Measurements from ENCODE around the gene GCC2. TPM values are rescaled to one million over a fixed set of nuclear protein-coding genes. Genes with fewer than 3 reads are reported as not detected.
"Not testable (repeated sequence)": the region's sequence is repeated elsewhere in the genome, so short reads cannot be mapped to it uniquely, and the experiment has no call there.

Gene GCC2
- total RNA-seq, 6 experiments from 2014 or later = 31.5 to 39.5 (median 32.8) TPM

GRCh38 chr2:108428286-108429009 is 20.6 kb upstream of the GCC2 start:
- TF ChIP-seq, protein P1, sequence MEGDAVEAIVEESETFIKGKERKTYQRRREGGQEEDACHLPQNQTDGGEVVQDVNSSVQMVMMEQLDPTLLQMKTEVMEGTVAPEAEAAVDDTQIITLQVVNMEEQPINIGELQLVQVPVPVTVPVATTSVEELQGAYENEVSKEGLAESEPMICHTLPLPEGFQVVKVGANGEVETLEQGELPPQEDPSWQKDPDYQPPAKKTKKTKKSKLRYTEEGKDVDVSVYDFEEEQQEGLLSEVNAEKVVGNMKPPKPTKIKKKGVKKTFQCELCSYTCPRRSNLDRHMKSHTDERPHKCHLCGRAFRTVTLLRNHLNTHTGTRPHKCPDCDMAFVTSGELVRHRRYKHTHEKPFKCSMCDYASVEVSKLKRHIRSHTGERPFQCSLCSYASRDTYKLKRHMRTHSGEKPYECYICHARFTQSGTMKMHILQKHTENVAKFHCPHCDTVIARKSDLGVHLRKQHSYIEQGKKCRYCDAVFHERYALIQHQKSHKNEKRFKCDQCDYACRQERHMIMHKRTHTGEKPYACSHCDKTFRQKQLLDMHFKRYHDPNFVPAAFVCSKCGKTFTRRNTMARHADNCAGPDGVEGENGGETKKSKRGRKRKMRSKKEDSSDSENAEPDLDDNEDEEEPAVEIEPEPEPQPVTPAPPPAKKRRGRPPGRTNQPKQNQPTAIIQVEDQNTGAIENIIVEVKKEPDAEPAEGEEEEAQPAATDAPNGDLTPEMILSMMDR (IDR thresholded peaks at IDR 0.05) = no peak
- DNase-seq = no peak
- peaks cover 9% of the 10 kb centered on the region for H3K27me3 Mint-ChIP-seq (ENCODE audit: insufficient read depth)

GRCh38 chr2:108435578-108435977 is 13.4 kb upstream of the GCC2 start:
- not testable (repeated sequence) for H3K4me1 Mint-ChIP-seq (ENCODE audit: low read depth); H3K4me3 Mint-ChIP-seq; DNase-seq; H3K36me3 Mint-ChIP-seq (ENCODE audit: low read depth); H3K27me3 Mint-ChIP-seq (ENCODE audit: insufficient read depth); H3K27ac Mint-ChIP-seq
- H3K9me3 Mint-ChIP-seq = peaks cover 11% of the 10 kb centered on the region; the same call in 1 of the 2 replicates

More at GRCh38 chr2:108428286-108429009, 20.6 kb upstream of the GCC2 start:
- no peaks in the 10 kb centered on the region for H3K9me3 Mint-ChIP-seq
- H3K4me3 Mint-ChIP-seq = no peak overlapping the region
- no peaks in the 10 kb centered on the region for H3K36me3 Mint-ChIP-seq (ENCODE audit: low read depth)
- H3K4me1 Mint-ChIP-seq (ENCODE audit: low read depth) = peaks cover 1% of the 10 kb centered on the region; the same call in 1 of the 2 replicates
- H3K27ac Mint-ChIP-seq = no peak overlapping the region

DNA sequence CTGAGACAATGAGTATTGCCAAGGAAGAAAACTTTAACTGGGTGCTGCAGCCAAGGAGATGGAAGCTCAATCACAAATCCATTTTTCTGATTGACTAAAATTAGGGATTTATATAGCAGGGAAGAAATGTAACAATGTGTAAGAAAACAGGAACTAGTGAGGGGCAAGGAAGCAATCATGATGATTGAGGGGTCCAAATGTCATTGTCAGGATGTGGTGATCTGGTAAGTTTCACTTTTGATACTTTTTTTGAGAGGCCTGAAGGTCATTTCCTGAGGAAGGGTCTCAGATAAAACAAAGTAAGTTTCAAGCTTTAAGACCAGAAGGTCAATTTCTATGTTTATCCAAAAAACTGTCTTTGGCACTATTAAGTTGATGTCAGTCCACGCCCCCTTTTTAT is 12.0 kb upstream of the GCC2 start:
- H3K27ac Mint-ChIP-seq = no peak overlapping the region
- peaks cover 3% of the 10 kb centered on the region; the same call in 1 of the 2 replicates for H3K27me3 Mint-ChIP-seq (ENCODE audit: insufficient read depth)
- no peak overlapping the region for H3K4me3 Mint-ChIP-seq
- DNase-seq = no peak
- H3K9me3 Mint-ChIP-seq = peaks cover 11% of the 10 kb centered on the region; the same call in 1 of the 2 replicates
- H3K4me1 Mint-ChIP-seq (ENCODE audit: low read depth) = no peaks in the 10 kb centered on the region
- no peaks in the 10 kb centered on the region; the same call in 1 of the 2 replicates for H3K36me3 Mint-ChIP-seq (ENCODE audit: low read depth)
- TF ChIP-seq, protein P1 (IDR thresholded peaks at IDR 0.05) = no peak

- Mint-ChIP-seq H3K27ac (no peak overlapping the region), H3K36me3 (ENCODE audit: low read depth) (no peaks in the 10 kb centered on the region), H3K4me1 (ENCODE audit: low read depth) (peaks cover 18% of the 10 kb centered on the region), H3K4me3 (no peak overlapping the region), H3K27me3 (ENCODE audit: insufficient read depth) (no peaks in the 10 kb centered on the region; the same call in 1 of the 2 replicates), H3K9me3 (no peaks in the 10 kb centered on the region)
- TF ChIP-seq, protein P1 (IDR thresholded peaks at IDR 0.05) = no peak
- DNase-seq = no peak
Measured at GRCh38 chr2:108441712-108442111, 7.3 kb upstream of the GCC2 start.

DNA sequence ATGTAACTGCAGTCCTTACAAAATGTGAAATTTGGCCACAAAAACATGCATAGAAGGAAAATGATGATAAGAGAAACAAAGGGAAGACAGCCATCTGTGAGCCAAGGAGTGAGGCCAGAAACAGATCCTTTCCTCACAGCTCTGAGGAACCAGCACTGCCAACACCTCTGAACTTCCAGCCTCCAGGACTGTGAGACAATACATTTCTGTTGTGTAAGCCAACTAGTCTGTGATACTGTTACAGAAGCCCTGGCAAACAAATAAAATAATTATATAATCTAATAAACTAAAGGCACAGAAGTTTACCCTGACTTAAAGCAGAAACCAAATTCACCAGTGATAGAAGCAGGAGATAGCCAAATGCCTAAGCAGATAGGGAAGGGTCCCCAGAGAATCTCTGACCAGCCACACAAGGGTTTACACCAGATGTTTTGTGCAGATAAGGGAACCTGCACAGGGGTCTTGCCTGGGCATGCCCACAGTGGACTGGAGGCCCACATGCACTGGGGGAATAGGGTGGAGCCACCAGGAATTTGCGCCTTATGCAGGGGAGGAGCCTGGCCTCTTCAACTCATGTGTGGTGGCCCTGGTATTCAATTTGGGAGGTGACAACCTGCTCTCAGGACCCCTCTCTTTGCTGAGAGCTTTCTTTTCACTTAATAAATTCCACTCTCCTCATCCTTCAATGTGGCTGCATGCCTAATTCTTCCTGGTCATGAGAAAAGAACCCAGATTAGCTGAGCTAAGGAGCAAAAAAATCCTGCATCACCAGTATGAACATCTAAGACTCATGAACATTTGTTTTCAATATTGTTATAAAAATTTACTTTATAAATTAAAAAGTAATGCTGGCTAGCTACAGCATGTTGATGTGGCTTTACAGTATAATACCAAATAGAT is 3.8 kb upstream of the GCC2 start:
- Mint-ChIP-seq H3K27me3 (ENCODE audit: insufficient read depth) (no peaks in the 10 kb centered on the region; the same call in 1 of the 2 replicates), H3K9me3 (no peaks in the 10 kb centered on the region), H3K4me3 (no peak overlapping the region), H3K36me3 (ENCODE audit: low read depth) (no peaks in the 10 kb centered on the region), H3K27ac (peak overlapping the region; percentile 31; the same call in 1 of the 2 replicates), H3K4me1 (ENCODE audit: low read depth) (peaks cover 32% of the 10 kb centered on the region)
- no peak for DNase-seq
- TF ChIP-seq, protein P1 (IDR thresholded peaks at IDR 0.05) = no peak
